Common myeloid progenitor, CD34-positive (primary cell): ENCODE data around the gene CD5L.

Experiments used
- CTCF ChIA-PET: fragments of 350-600 bp; sonication (Branson Sonifier 250); formaldehyde crosslinking; loops from one replicate; lab custom pipeline; 2021; ENCODE audit warnings: antibody characterized with exemption; lab: Charles Lee
- POLR2A ChIA-PET: fragments of 350-600 bp; sonication (Branson Sonifier 250); formaldehyde crosslinking; loops from one replicate; lab custom pipeline; 2021; ENCODE audit warnings: antibody characterized with exemption; lab: Charles Lee
- DNase-seq, 3 donors: peaks; one replicate each; pipeline versions ENCODE4 v3.0.0 to v3.0.0-alpha.2; 2013
- H3K27ac ChIP-seq, 2 experiments: 1 replicate in 1 of 2; 2 replicates in 1 of 2; pipeline ENCODE4 v1.7.0; 2013; ENCODE audit warnings: inconsistent platforms in 2 of 2, low read length in 2 of 2, mild to moderate bottlenecking in 2 of 2, low read depth in 1 of 2, moderate library complexity in 1 of 2; ENCODE audit not compliant: severe bottlenecking in 2 of 2, insufficient read depth in 1 of 2, poor library complexity in 1 of 2
- H3K27me3 ChIP-seq, 5 experiments: replicated peaks in 2 of 5; 1 replicate in 3 of 5; 2 replicates in 2 of 5; pipeline versions ENCODE4 v1.6.1 to v1.7.0; 2013; ENCODE audit warnings: low read length in 4 of 5, mild to moderate bottlenecking in 2 of 5, moderate library complexity in 2 of 5, inconsistent platforms in 1 of 5; ENCODE audit not compliant: insufficient read depth in 5 of 5, control insufficient read depth in 4 of 5
- H3K36me3 ChIP-seq, 4 experiments: 1 replicate in 2 of 4; 2 replicates in 2 of 4; pipeline versions ENCODE4 v1.6.1 to v1.7.0; 2013; ENCODE audit warnings: low read length in 3 of 4, control low read depth in 1 of 4, mild to moderate bottlenecking in 1 of 4; ENCODE audit not compliant: control insufficient read depth in 4 of 4, insufficient read depth in 4 of 4
- H3K4me1 ChIP-seq, 4 experiments: 1 replicate in 3 of 4; 2 replicates in 1 of 4; pipeline versions ENCODE4 v1.6.1 to v1.7.1; 2013; ENCODE audit warnings: low read length in 3 of 4, mild to moderate bottlenecking in 3 of 4, control low read depth in 1 of 4, inconsistent platforms in 1 of 4, moderate library complexity in 1 of 4; ENCODE audit not compliant: control insufficient read depth in 4 of 4, insufficient read depth in 4 of 4; ENCODE audit errors: control extremely low read depth in 1 of 4
- H3K4me3 ChIP-seq, 7 experiments: 1 replicate in 4 of 7; 2 replicates in 3 of 7; pipeline versions ENCODE4 v1.5.1 to v1.7.0; 2013; ENCODE audit warnings: mild to moderate bottlenecking in 7 of 7, low read length in 6 of 7, moderate library complexity in 6 of 7, inconsistent platforms in 2 of 7, low read depth in 2 of 7, control low read depth in 1 of 7; ENCODE audit not compliant: insufficient read depth in 4 of 7, control insufficient read depth in 1 of 7; ENCODE audit errors: extremely low read depth in 1 of 7
- H3K9me3 ChIP-seq, 5 experiments: 1 replicate in 4 of 5; 2 replicates in 1 of 5; pipeline versions ENCODE4 v1.6.1 to v1.7.1; 2013; ENCODE audit warnings: low read length in 4 of 5, mild to moderate bottlenecking in 2 of 5, inconsistent platforms in 1 of 5, low read depth in 1 of 5, moderate library complexity in 1 of 5; ENCODE audit not compliant: control insufficient read depth in 4 of 5, insufficient read depth in 2 of 5; ENCODE audit errors: control extremely low read depth in 1 of 5
- WGBS: methylation state at CpG from one replicate; pipeline ENCODE4 v1.1.5; 2013; ENCODE audit not compliant: insufficient coverage; 5-methylcytosine and 5-hydroxymethylcytosine counted together

CD5L gene

GRCh38 chr1:157819215-157819614, 22.4 kb downstream of the CD5L start:
- WGBS, result 100% methylated on average over 2 of the region's 2 CpGs
- H3K27me3 ChIP-seq, result no peaks in the 10 kb centered on the region
- H3K4me1 ChIP-seq, result peaks cover 0 to 7% (median 4%) of the 10 kb centered on the region in 4 experiments
- H3K4me3 ChIP-seq, result no peak overlapping the region
- peaks cover 0 to 3% (median under 1%) of the 10 kb centered on the region in 5 experiments for H3K9me3 ChIP-seq
- H3K36me3 ChIP-seq, result no peaks in the 10 kb centered on the region
- H3K27ac ChIP-seq, result no peak overlapping the region
- ChIA-PET POLR2A (no interaction called here), CTCF (interaction anchor here (1.0 to 1.3 kb wide), 2 partner anchors 21 to 43 kb away, joined by 3 read pairs; no protein-coding TSS in a partner anchor)
- no peak for DNase-seq

- Histone ChIP-seq H3K9me3 (peaks cover 0 to 30% (median 9%) of the 10 kb centered on the region in 5 experiments), H3K36me3 (no peaks in the 10 kb centered on the region), H3K27ac (no peak overlapping the region), H3K4me3 (no peak overlapping the region), H3K27me3 (no peaks in the 10 kb centered on the region), H3K4me1 (no peaks in the 10 kb centered on the region)
- peak in 1 of 3 donors; percentile 8 for DNase-seq
- POLR2A ChIA-PET, result no interaction called here
- CTCF ChIA-PET, result no interaction called here
- no CpG with 5 or more reads among the region's 1 CpG for WGBS
Observed at GRCh38 chr1:157813269-157813668, 28.3 kb downstream of the CD5L start.

- H3K36me3 ChIP-seq, result no peaks in the 10 kb centered on the region
- peak in 2 of 3 donors; percentile 15 to 39 for DNase-seq
- 78% methylated on average over 6 of the region's 6 CpGs for WGBS
- H3K27me3 ChIP-seq, result no peaks in the 10 kb centered on the region
- H3K4me1 ChIP-seq, result no peaks in the 10 kb centered on the region
- ChIA-PET POLR2A (no interaction called here), CTCF (interaction anchor here (1.5 to 2.1 kb wide), 2 partner anchors 24 to 35 kb away, joined by 3 to 5 read pairs; no protein-coding TSS in a partner anchor)
- H3K9me3 ChIP-seq, result peaks cover 0 to 5% (median 0%) of the 10 kb centered on the region in 5 experiments
- no peak overlapping the region for H3K4me3 ChIP-seq
- H3K27ac ChIP-seq, result no peak overlapping the region
Observed at GRCh38 chr1:157806431-157807149, 35.0 kb downstream of the CD5L start.

- DNase-seq, result no peak
- Histone ChIP-seq H3K27ac (no peak overlapping the region), H3K4me3 (no peak overlapping the region), H3K36me3 (no peaks in the 10 kb centered on the region), H3K9me3 (peaks cover 0 to 1% (median 0%) of the 10 kb centered on the region in 5 experiments), H3K27me3 (no peaks in the 10 kb centered on the region), H3K4me1 (no peaks in the 10 kb centered on the region)
- POLR2A ChIA-PET, result no interaction called here
- CTCF ChIA-PET, result interaction anchor here (1.8 kb wide), 1 partner anchor 25 kb away, joined by 5 read pairs; no protein-coding TSS in a partner anchor
- 96% methylated on average over 7 of the region's 7 CpGs for WGBS
Observed at GRCh38 chr1:157803851-157804250, 37.8 kb downstream of the CD5L start.

GRCh38 chr1:157799996-157800395, 41.6 kb downstream of the CD5L start:
- Histone ChIP-seq H3K4me1 (no peaks in the 10 kb centered on the region), H3K4me3 (no peak overlapping the region), H3K27ac (no peak overlapping the region), H3K27me3 (no peaks in the 10 kb centered on the region), H3K9me3 (peaks cover 0 to 1% (median 0%) of the 10 kb centered on the region in 5 experiments), H3K36me3 (no peaks in the 10 kb centered on the region)
- CTCF ChIA-PET, result no interaction called here
- no peak for DNase-seq
- WGBS, result 100% methylated on average over 1 of the region's 1 CpG
- POLR2A ChIA-PET, result no interaction called here

- Histone ChIP-seq H3K27ac (no peak overlapping the region), H3K27me3 (no peaks in the 10 kb centered on the region), H3K4me1 (no peaks in the 10 kb centered on the region), H3K36me3 (no peaks in the 10 kb centered on the region), H3K9me3 (peaks cover 0 to 10% (median 7%) of the 10 kb centered on the region in 5 experiments), H3K4me3 (no peak overlapping the region)
- DNase-seq, result no peak
- WGBS, result 100% methylated on average over 1 of the region's 5 CpGs
- ChIA-PET CTCF (no interaction called here), POLR2A (no interaction called here)
Observed at GRCh38 chr1:157798211-157798610, 43.4 kb downstream of the CD5L start.

GRCh38 chr1:157785248-157785647, 56.4 kb downstream of the CD5L start:
- H3K9me3 ChIP-seq, result no peaks in the 10 kb centered on the region
- WGBS, result 43% methylated on average over 1 of the region's 1 CpG
- H3K27ac ChIP-seq, result no peak overlapping the region
- ChIA-PET CTCF (interaction anchor here (1.0 to 2.7 kb wide), 2 partner anchors 12 to 205 kb away, joined by 3 to 8 read pairs; no protein-coding TSS in a partner anchor), POLR2A (no interaction called here)
- H3K4me3 ChIP-seq, result no peak overlapping the region
- H3K36me3 ChIP-seq, result no peaks in the 10 kb centered on the region
- no peaks in the 10 kb centered on the region for H3K27me3 ChIP-seq
- peak in 2 of 3 donors; percentile 45 to 59 for DNase-seq
- peaks cover 14 to 38% (median 23%) of the 10 kb centered on the region in 4 experiments for H3K4me1 ChIP-seq
